AG20443 (cell line): ENCODE data around the gene SLC36A3.

Experiments
- DNase-seq: peaks from one replicate; pipeline ENCODE4 v3.0.0; 2012; ENCODE audit warnings: low spot score, mixed read lengths

The SLC36A3 gene

DNA sequence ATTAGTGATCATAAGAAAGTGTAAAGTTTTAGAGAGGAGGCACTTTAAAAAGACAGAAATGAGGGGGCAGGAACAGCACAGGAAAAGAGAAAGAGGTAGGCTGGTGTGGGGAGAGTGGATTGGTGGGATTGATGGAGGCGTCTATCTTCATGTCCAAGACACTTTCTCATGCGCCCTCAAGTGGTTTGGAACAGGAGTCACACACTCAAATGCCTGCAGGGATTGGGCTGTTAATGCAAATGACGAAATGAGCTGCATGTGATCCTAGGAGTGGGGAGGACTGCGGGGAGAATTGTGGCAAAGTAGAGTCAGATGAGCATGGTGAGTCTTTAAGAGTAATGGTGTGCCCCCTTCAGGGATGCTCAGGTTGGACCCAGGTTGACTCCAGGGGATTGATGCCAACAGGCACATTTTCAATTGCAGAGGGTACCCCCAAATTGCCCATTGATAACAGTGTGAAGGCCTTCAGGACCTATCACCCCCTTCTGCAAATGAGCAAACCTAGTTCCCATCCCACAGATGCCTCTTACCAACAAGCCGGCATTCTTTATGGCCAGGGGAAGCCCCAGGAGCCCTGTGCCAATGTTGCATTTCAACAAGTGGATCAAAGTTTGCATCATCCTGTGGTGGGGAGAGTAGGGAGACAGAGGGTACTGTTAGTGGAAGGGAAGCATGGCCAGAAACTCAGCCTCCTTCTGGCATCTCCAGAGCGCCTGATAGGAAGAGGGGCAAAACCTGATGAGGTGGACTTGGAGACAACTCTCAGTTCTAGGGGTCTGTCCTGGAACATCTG, 5.3 kb downstream of the SLC36A3 start:
- DNase-seq = peak; percentile 74

- DNase-seq = no peak
Measured at GRCh38 chr5:151296974-151297373, 6.6 kb downstream of the SLC36A3 start.

DNA sequence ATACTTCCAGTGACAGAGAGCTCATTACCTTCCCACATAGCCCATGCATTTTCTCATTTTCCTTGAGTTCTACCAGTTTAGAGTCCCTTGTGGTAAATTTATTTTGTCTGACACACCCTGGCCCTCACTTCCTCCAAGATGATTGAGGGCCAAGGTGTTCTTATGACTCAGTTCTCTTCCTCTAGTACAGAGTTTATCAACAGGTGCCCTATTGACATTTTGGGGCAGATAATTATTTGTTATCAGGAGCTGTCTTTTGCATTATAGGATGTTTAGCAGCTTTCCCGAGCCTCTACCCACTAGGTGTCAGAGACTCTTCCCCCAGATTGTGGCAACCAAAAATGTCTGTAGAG, 7.1 kb downstream of the SLC36A3 start:
- no peak for DNase-seq

DNA sequence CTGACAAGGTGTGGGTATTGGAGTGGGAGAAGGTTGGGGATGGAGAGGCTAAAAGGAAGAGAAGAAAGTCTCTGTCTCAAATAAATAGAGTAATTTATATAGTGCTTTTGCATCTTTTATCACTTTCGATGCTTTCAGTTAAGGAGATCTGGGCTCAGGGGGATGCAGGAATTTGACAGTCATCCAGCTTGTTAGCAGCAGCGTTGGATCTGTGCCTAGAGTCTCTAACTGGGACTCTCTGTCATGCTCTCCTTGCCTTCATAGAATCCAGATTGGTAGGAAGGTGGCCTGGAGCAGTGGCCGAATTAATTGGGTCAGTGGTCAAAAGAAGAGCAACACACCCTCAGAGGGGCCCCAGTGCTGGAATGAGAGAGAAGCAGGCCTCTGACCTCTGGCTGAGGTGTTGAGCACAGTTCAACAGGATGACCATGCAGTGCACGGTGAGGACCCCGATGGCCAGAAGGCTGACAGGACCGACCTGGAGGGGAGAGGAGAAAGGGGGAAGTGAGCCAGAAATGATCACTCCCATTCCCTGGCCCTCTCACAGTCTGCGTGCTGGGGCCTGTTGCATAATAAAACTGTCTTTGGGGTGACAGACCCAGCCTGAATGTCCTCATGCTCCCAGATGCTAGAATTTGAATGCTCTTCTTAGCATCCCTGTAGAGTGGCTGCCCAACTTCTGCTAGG, 7.6 kb downstream of the SLC36A3 start:
- DNase-seq = no peak

DNA sequence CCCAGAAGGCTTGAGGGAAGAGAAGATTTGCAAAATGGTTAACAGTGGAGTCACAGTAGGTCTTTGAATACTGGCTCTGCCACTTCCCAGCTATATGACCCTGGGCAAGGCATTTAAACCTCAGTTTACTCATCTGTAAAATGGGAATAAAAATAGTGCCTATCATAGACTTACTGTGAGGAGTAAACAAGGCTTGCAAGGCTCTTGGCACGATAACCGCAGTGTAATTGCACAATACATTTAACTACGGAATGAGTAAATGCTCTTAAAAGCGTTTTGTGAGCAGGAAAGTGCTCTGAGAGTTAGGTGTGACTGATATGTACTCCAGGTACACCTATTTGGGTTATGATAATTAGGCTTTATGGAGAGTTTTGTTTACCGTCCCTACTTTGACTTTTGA, 8.4 kb downstream of the SLC36A3 start:
- DNase-seq = no peak

DNA sequence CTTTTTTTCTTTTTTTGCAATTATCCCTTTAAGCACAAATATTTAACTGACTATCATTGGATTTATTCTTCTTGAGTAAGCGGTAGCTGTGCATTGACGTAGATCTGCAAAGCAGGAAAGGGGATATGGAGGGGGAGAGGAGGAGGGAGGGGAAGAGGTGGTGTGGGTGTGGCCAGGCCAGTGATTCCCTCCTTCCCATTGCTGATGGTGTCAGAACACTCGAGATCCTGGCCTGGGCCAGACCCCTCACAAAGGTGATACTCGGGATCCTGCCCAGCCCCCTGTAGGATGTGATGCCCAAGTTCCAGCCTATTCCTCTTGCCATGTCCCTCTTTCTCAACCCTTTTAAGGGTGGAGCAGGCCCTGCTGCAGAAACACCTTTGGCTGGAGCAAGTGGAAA, 9.9 kb downstream of the SLC36A3 start:
- DNase-seq = no peak

GRCh38 chr5:151288180-151288579, 15.4 kb downstream of the SLC36A3 start:
- DNase-seq = no peak

GRCh38 chr5:151286246-151286645, 17.3 kb downstream of the SLC36A3 start:
- no peak for DNase-seq

- no peak for DNase-seq
Measured at GRCh38 chr5:151285683-151286082, 17.9 kb downstream of the SLC36A3 start.

DNA sequence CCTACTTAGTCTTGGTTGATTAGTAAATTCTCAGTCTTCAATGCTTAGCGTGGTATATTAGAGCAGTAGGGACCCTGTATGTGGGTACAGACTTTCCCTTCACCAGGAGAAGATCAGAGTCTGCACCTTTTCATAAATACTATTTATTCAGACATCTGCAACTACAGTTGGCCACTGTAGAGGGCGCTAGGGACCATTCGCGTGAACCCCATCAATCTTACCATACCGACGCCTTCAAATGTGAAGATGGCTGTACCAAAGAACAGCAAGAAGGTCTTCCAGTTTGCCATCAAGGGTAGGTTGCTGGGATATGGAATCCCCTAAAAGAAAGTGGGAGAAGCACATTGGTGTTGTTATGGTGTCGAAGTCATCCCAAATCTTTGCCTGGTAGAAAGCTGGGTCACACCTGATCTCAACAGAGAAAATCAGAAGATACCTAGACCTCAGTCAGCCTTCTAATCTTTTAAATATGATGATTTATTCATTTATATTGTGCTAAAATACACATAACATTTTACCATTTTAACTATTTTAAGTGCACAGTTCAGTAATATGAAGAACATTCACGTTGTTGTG, 19.1 kb downstream of the SLC36A3 start:
- no peak for DNase-seq

- DNase-seq = no peak
Measured at GRCh38 chr5:151283120-151283825, 20.3 kb downstream of the SLC36A3 start.

DNA sequence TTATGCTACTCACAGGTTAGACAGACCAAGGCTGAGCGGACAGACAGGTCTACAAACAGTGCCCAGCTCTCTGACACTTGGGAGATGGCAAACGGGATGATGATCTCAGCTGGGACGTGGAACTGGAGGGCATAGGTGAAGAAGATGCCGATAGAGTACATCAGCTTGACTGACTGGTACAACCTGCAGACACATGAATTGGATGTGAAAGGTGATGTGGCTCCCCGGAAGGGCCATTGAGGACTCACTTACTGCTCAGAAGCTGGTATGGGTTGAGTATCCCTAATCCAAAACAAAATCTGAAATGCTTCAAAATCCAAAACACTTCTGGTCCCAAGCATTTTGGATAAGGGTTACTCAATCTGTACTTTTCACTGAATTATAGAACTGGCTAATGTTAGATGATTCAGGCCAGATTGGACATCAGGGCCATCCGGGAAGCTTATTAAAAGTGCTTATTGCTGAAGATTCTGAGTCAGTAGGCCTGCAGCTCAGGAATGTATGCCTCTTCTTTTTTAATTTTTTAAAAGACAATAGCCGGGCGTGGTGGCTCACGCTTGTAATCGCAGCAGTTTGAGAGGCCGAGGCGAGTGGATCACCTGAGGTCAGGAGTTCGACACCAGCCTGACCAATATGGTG, 22.4 kb downstream of the SLC36A3 start:
- no peak for DNase-seq

GRCh38 chr5:151280443-151280842, 23.1 kb downstream of the SLC36A3 start:
- DNase-seq = no peak

GRCh38 chr5:151278845-151279244, 24.7 kb downstream of the SLC36A3 start:
- no peak for DNase-seq

DNA sequence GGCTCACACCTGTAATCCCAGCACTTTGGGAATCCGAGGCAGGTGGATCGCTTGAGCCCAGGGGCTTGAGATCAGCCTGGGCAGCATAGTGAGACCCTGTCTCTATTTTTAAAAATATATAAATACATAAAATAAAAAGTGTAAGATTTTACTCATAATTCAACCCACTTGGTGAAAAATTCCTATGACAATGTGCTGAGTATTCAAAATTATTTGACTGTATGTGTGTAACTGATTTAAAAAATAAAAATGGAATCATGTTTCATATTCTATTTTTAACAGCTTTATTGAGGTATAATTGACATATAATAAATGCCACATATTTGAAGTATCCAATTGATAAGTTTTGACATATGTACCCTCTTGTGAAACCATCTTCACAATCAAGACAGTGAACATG, 27.8 kb downstream of the SLC36A3 start:
- no peak for DNase-seq

DNA sequence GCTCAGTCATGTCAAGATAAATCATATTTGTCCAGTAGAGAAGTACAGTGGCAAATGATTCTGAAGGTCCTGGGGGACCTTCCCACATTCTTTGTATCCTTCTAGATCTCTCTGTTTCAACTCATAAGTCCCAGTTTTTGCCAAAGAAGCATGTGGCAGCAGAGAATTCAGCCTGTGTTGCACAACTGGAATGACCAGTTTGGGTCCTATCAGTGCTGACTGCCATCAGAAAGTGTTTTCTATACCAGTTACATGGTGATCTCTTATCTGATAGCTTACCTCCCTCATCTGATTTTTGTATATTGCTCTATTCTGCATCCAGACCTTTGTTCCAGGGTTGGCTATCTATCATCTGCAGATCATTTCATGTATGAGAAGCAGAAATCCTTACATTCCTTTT, 28.9 kb downstream of the SLC36A3 start:
- DNase-seq = no peak

- DNase-seq = no peak
Measured at GRCh38 chr5:151271336-151271735, 32.2 kb downstream of the SLC36A3 start.

DNA sequence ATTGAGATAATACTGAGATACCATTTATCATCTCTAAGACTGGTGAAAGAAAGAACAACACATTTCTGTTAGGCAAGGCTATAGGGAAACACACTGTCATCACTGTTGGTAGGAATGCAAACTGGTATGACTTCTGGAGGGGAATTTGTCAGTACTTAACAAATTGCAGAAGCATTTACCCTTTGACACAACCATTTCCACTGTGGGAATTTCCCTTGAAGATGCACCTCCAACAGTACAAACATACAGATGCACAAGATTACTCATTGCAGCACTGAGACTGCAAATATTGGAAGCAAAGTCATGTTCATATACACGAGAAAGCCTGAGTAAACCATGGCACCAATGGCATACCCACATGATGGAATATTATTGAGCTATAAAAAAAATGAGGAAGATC, 33.0 kb downstream of the SLC36A3 start:
- DNase-seq = no peak

- DNase-seq = no peak
Measured at GRCh38 chr5:151267491-151268260, 35.9 kb downstream of the SLC36A3 start.

DNA sequence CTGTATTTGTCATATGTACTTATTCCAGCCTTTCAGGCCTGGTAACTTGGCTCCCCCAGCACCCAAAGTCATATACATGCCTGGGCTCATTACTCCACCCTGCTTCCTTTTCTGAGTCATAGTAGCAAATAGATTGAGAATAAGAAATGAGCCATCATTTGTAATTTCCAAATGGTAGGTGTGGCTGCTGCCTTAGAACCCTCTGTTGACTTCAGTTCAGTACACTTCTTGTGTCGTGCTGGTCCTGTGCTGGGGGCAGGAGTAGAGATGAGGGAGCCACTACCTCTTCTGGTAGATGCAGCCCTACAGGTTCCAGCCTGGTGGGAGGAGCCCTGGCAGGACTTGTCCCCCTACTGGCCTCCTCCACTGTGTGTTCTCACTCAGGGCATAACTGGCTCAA, 39.5 kb downstream of the SLC36A3 start:
- DNase-seq = peak; percentile 74

GRCh38 chr5:151262532-151262931, 41.0 kb downstream of the SLC36A3 start:
- no peak for DNase-seq

DNA sequence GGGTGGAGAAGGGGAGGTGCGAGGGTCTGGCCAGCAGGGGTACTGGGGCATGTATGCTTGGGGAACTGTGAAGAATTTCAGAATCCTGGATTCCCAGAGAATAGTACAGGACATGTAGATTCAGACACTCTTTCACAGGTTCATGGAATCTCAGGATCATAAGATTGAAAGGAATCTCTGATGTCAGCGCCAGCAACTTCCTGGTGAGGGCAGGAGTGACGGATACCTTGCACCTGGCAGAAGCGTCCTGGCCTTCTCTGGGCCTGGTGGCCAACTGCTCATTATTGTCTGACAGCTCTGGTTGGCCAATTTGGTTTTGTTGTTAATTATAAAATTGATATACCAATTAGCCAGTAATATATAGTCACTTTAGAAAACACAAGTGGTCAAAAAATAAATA, 43.6 kb downstream of the SLC36A3 start:
- no peak for DNase-seq
